K562 (cell line): Measurements from ENCODE around the gene DERL3. TPM values are rescaled to one million over a fixed set of nuclear protein-coding genes. Genes with fewer than 3 reads are reported as not detected.

Source experiments
- ATAC-seq: fragments of 200-7000 bp; cut with Tn5 transposase; 3 replicates; pipeline ENCODE4 v1.9.1; 2020; ENCODE audit warnings: moderate library complexity
- BruUV-seq: library from RNA; stranded (reverse); fragments of 400-500 nt; replicated peaks from 2 replicates; lab custom pipeline; 2021; lab: Mats Ljungman, UMichigan
- CTCF ChIA-PET: fragments of 300-600 bp; formaldehyde crosslinking; extraction: SDS; loops from one replicate; lab custom pipeline; 2021; ENCODE audit warnings: low intra/inter-chr PET ratio; lab: Yijun Ruan, JAX
- POLR2A ChIA-PET: fragments of 300-600, 350-650 bp; sonication (Branson Sonifier 250); formaldehyde crosslinking; extraction: SDS; loops from one replicate; lab custom pipeline; 2021; ENCODE audit warnings: antibody characterized with exemption, inconsistent platforms; lab: Yijun Ruan, JAX
- DNase-seq, 4 experiments: peaks; one replicate each; pipeline versions ENCODE4 v3.0.0 to v3.0.0-alpha.2; 2011 to 2018; ENCODE audit warnings: low spot score in 3 of 4, mixed read lengths in 3 of 4; ENCODE audit errors: extremely low read depth in 1 of 4
- FAIRE-seq: peaks from 2 replicates; lab custom pipeline; 2011; peaks lifted over from hg19 to GRCh38; lab: Jason Lieb, UNC
- H2AFZ ChIP-seq: 2 replicates; pipeline ENCODE4 v1.6.0; 2011; ENCODE audit warnings: low read depth, low read length, control low read depth, inconsistent platforms
- H3K27ac ChIP-seq: fragments of 200-600 bp; 3 replicates; pipeline ENCODE4 v1.8.0; 2011; ENCODE audit warnings: low read depth, mild to moderate bottlenecking, control low read depth, inconsistent platforms, low read length, moderate library complexity, mixed read lengths; ENCODE audit errors: extremely low read depth
- H3K27me3 ChIP-seq, 2 experiments: fragments of 300-600 bp in 1 of 2; 2 replicates in 1 of 2; 3 replicates in 1 of 2; pipeline versions ENCODE4 v1.6.0 to v1.8.0; 2011; ENCODE audit warnings: inconsistent platforms in 2 of 2, low read length in 2 of 2, mild to moderate bottlenecking in 1 of 2, mixed read lengths in 1 of 2, moderate library complexity in 1 of 2; ENCODE audit not compliant: control insufficient read depth in 2 of 2, insufficient read depth in 2 of 2
- H3K36me3 ChIP-seq: fragments of 300-600 bp; 3 replicates; pipeline ENCODE4 v1.8.0; 2011; ENCODE audit warnings: mild to moderate bottlenecking, low read length, inconsistent platforms; ENCODE audit not compliant: control insufficient read depth, insufficient read depth
- H3K4me1 ChIP-seq, 2 experiments: fragments of 200-600 bp in 1 of 2; replicated peaks in 1 of 2; 2 replicates in 1 of 2; 3 replicates in 1 of 2; pipeline versions ENCODE4 v1.5.1 to v1.8.0; 2011; ENCODE audit warnings: inconsistent platforms in 2 of 2, low read length in 2 of 2, mild to moderate bottlenecking in 1 of 2, mixed read lengths in 1 of 2, moderate library complexity in 1 of 2; ENCODE audit not compliant: control insufficient read depth in 2 of 2, insufficient read depth in 2 of 2
- H3K4me2 ChIP-seq: 2 replicates; pipeline ENCODE4 v1.6.1; 2011; ENCODE audit warnings: low read length, control low read depth, inconsistent platforms, mixed read lengths; ENCODE audit not compliant: insufficient read depth
- H3K4me3 ChIP-seq: fragments of 200-600 bp; sonication (generic), shearing (Covaris generic); 2 replicates; pipeline ENCODE4 v1.5.1; 2016; ENCODE audit warnings: control low read depth, inconsistent platforms
- H3K79me2 ChIP-seq: fragments of 200-600 bp; 3 replicates; pipeline ENCODE4 v1.8.0; 2011; ENCODE audit warnings: low read length, inconsistent platforms; ENCODE audit not compliant: control insufficient read depth, insufficient read depth
- H3K9ac ChIP-seq, 2 experiments: 2 replicates each; pipeline versions ENCODE4 v1.6.0 to v1.6.1; 2011; ENCODE audit warnings: low read depth in 2 of 2, low read length in 2 of 2, control low read depth in 1 of 2, inconsistent platforms in 1 of 2, mild to moderate bottlenecking in 1 of 2, mixed read lengths in 1 of 2; ENCODE audit not compliant: insufficient read depth in 1 of 2
- H3K9me1 ChIP-seq: one replicate; pipeline ENCODE4 v1.6.0; 2011; ENCODE audit warnings: inconsistent platforms, mild to moderate bottlenecking, low read length, moderate library complexity; ENCODE audit not compliant: control insufficient read depth, insufficient read depth
- H3K9me3 ChIP-seq: replicated peaks from 2 replicates; pipeline ENCODE4 v1.5.1; 2011; ENCODE audit warnings: low read depth, low read length, inconsistent platforms; ENCODE audit not compliant: control insufficient read depth, insufficient read depth
- H4K20me1 ChIP-seq: replicated peaks from 2 replicates; pipeline ENCODE4 v1.6.1; 2011; ENCODE audit warnings: low read length, inconsistent platforms, mixed read lengths; ENCODE audit not compliant: control insufficient read depth, insufficient read depth
- ERF ChIP-seq: fragments of 450-650 bp; formaldehyde crosslinking; IDR thresholded peaks from 2 replicates; pipeline ENCODE4 v1.4.0; 2020; ENCODE audit warnings: mild to moderate bottlenecking, mixed read lengths
- FOS ChIP-seq: IDR thresholded peaks from 3 replicates; pipeline ENCODE4 v1.6.1; 2011; ENCODE audit not compliant: insufficient read length; ENCODE audit errors: extremely low read depth
- FOXK2 ChIP-seq, 2 experiments: fragments of 450-650 bp; IDR thresholded peaks in 1 of 2; conservative IDR thresholded peaks in 1 of 2; 2 replicates each; pipeline ENCODE4 v1.6.1; 2016; ENCODE audit warnings: low read depth in 2 of 2, mild to moderate bottlenecking in 1 of 2
- GATAD2A ChIP-seq: fragments of 450-650 bp; IDR thresholded peaks from 2 replicates; pipeline ENCODE4 v1.6.1; 2017
- HDAC1 ChIP-seq, 2 experiments: fragments of 450-650 bp; IDR thresholded peaks; 2 replicates each; pipeline ENCODE4 v1.6.1; 2016 to 2017; ENCODE audit warnings: inconsistent platforms in 1 of 2, mild to moderate bottlenecking in 1 of 2, moderate library complexity in 1 of 2
- NR0B1 ChIP-seq: fragments of 450-650 bp; IDR thresholded peaks from one replicate; pipeline ENCODE4 v1.6.1; 2018; ENCODE audit warnings: mild to moderate bottlenecking, moderate library complexity; ENCODE audit not compliant: partially characterized antibody
- PTBP1 ChIP-seq: fragments of 200-400 bp; formaldehyde crosslinking; IDR thresholded peaks from 2 replicates; pipeline ENCODE4 v1.6.1; 2017; ENCODE audit warnings: low read depth, low read length
- REST ChIP-seq, 2 experiments: fragments of 450-650 bp; formaldehyde crosslinking in 1 of 2; IDR thresholded peaks; 2 replicates each; pipeline versions ENCODE4 v1.4.0 to v1.6.1; 2014 to 2020; ENCODE audit warnings: mild to moderate bottlenecking in 2 of 2, borderline replicate concordance in 1 of 2, low read depth in 1 of 2
- ZNF764 ChIP-seq: fragments of 250-450 bp; sonication (Bioruptor Pico); IDR thresholded peaks from 2 replicates; pipeline ENCODE4 v1.4.0; 2020; ENCODE audit warnings: low read depth, mild to moderate bottlenecking, moderate library complexity
- WGBS: fragments of 100-300 bp; shearing (Covaris generic); methylation state at CpG from one replicate; pipeline ENCODE4 v1.1.6; 2016; ENCODE audit warnings: low coverage, mixed read lengths; ENCODE audit not compliant: insufficient coverage; ENCODE audit errors: missing lambda C conversion rate; 5-methylcytosine and 5-hydroxymethylcytosine counted together
- in situ Hi-C: fragments of 300-500 bp; cut with MboI; formaldehyde crosslinking; loops from 4 replicates; pipeline ENCODE4 v1.15.0; 2018; ENCODE audit warnings: inconsistent platforms, mixed read lengths
- intact Hi-C: fragments of 100-400 bp; cut with micrococcal nuclease; formaldehyde crosslinking; loops from 2 replicates; pipeline ENCODE4 v1.14.2; 2022
- polyA plus RNA-seq, 8 experiments: library from polyadenylated mRNA; depleted of rRNA in 4 of 8; stranded (reverse) in 5 of 8; unstranded in 3 of 8; fragments of >200 nt; fragmentation: Nextera tagmentation in 2 of 8; fragmentation: Illumina TruSeq in 1 of 8; extraction: Ambion mirVana in 2 of 8; extraction: Trizol in 1 of 8; gene quantifications; 2 replicates each; pipeline versions ENCODE4 v1.2.1 to v1.2.3, GENCODE V29; 2011 to 2014; ENCODE audit warnings: inconsistent platforms in 1 of 8, missing spikeins in 1 of 8
- total RNA-seq, 7 experiments: library from RNA; depleted of rRNA in 6 of 7; stranded (reverse); fragments of >200 nt in 6 of 7; fragmentation: Illumina TruSeq in 2 of 7; extraction: Trizol in 2 of 7; gene quantifications; 2 replicates each; pipeline versions ENCODE4 v1.2.1 to v1.2.3, GENCODE V29; 2011 to 2021; ENCODE audit warnings: low replicate concordance in 1 of 7

The DERL3 gene
- total and polyA plus RNA-seq, 9 of the 15 experiments (the other 6 are each of a cell fraction or from before 2014, with no cell fraction given): 1.3 to 12.4 (median 4.8) TPM

GRCh38 chr22:23825246-23825905 lies 13.4 kb downstream of the DERL3 start:
- in situ Hi-C loops: no loop called here
- CTCF ChIA-PET: no interaction called here

More at GRCh38 chr22:23825246-23825905, 13.4 kb downstream of the DERL3 start:
- ATAC-seq (no peak), DNase-seq (no peak), FAIRE-seq (no peak)
- no peaks in the 10 kb centered on the region for H3K79me2 ChIP-seq
- H3K4me2 ChIP-seq: no peak overlapping the region
- intact Hi-C loops: no loop called here
- H3K9me1 ChIP-seq: no peaks in the 10 kb centered on the region
- no peak overlapping the region for H3K27ac ChIP-seq
- no peaks in the 10 kb centered on the region for H3K9me3 ChIP-seq
- H3K4me3 ChIP-seq: no peak overlapping the region
- POLR2A ChIA-PET: interaction anchor here (0.5 to 0.6 kb wide), 2 partner anchors 12 to 19 kb away, joined by 4 to 5 read pairs; no protein-coding TSS in a partner anchor
- no peaks in the 10 kb centered on the region for H4K20me1 ChIP-seq
- no TSS peak for BruUV-seq
- no peak overlapping the region for H2AFZ ChIP-seq
- no peak overlapping the region for H3K9ac ChIP-seq
- H3K36me3 ChIP-seq: peaks cover 78% of the 10 kb centered on the region; the same call in 2 of the 3 replicates
- no peaks in the 10 kb centered on the region for H3K27me3 ChIP-seq
- TF ChIP-seq ERF (CRISPR knock-in tag) (no peak), PTBP1 (no peak), REST (IDR thresholded peaks at IDR 0.05; ENCODE audit: borderline replicate concordance) (no peak), REST (CRISPR knock-in tag; IDR thresholded peaks at IDR 0.05; ENCODE audit: low read depth) (no peak), FOS (no peak), FOXK2 (conservative IDR thresholded peaks at IDR 0.05 in 1 of 2, IDR thresholded peaks at IDR 0.05 in 1 of 2; ENCODE audit: low read depth in 2 of 2) (no peak), GATAD2A (no peak), NR0B1 (no peak), HDAC1 (IDR thresholded peaks at IDR 0.05) (no peak), ZNF764 (CRISPR knock-in tag) (no peak)
- WGBS: 95% methylated on average over 5 of the region's 12 CpGs
- no peaks in the 10 kb centered on the region for H3K4me1 ChIP-seq
